Measurements from ENCODE around the gene SPEN.

SPEN gene

DNA sequence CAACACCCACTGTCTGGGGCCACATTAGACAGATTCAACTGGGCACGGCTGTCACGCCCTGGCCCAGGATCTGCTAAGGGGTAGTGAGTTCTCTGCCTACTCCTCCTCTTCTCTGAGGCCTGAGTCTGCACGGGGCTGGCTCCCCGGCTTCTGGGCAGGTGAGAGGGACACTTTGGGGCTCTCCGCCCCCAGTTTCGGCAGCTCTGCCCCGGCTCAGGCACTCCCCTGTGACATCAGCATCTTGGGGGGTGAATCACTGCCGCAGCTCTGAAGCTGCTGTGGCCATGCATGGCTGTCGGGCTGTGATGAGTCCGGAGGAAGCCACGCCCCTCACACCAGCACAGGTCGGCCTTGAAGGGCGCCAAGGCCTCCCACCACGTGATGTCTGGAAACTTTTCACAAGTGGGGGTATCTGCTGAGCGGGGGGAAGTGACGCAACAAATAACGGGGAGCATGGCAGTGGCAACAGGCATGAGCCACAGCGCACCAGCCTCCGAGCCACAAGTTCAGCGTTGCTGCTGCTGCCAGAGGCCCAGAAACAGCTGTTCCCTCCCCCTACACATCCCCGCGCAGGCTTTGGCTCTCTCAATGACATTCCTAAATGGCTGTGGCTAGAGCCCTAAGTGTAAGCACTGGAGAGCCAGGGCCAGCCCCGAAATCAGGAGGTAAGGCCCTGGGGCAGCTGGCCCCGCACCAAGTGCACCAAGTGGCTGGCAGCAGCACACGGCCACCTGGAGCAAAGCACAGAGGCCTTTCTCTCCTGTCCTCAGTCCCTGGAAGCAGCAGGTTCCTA is 102.1 kb downstream of the SPEN start:
- no peak for DNase-seq

DNA sequence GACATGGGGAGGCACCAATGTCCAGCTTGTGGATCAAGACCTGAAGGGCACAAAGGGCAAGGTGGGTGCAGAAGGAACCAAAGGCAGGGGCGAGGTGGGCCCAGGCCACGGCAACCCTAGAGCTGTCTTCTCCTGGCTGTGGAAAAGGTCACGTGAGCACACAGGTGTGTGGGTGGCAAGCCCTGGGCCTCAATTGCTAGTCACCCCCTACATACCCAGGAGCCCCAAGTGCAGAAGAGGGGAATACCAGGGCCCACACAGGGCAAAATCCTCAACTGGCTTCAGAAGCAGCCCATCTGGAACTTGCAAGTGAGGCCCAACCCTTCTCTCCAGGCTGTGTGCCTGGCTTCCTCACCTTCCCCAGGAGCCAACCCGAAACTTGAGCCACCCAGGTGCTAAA is 102.8 kb downstream of the SPEN start:
- DNase-seq = no peak

DNA sequence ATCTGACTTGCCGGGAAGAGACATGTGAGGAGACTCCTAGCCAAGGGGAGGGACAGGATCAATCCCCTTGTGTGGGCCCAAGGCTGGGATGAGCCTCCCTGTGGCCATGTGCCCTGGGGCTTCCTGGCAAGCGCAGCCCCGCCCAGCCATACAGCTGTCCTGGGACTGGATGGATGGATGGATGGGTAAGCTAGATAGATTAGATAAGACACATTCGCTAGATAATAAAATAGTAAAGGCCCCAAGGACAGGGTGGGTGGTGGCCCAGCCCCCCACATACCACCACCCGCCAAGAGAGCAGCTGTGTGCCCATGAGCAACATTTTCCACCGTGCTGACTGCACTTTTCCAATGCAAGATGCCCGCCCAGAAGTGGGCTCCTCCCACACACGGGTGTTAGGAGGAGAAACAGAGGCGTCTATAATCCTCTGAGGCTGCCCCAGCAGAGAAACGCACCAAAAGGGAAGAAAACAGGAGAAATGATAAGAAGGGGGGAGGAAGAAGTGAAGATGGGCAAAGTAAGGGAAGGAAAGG is 103.3 kb downstream of the SPEN start:
- DNase-seq = no peak

DNA sequence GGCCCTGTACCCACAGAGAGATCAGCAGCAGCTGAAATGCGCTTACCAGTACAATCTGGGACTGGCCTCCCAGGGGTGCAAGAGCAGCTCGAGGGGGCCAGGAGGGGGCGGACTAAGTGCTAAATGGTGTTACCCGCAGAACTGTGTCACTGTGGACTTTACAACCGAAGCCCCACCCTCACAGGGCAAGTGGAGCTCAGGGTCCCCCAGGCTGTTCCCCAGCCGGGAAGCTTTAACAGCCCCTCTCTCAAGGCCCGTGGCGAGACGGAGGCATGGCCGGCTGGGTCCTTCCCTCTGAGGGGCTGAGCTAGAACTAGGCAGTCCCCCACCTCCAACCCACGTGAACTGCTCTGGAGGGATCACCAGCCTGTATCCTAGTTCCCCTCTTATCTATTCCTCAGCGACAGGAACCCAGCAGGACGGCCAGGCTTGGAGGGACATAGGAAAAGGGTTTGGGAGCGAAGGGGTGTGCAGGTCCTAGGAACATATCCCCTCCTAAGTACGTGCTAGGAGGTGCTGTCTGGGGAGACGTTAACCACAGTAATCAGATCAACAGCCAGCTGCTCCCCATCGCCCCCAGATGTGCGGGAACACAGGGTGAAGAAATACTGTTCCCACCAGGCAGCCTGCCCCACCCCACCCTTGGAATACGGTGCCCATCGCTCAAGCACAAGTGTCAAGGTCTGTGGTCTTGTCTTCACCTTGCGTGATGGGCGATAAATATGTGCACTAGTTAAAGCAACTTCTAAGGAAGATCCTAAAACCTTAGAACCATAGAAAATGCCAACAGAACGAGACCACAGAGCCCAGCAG is 104.0 kb downstream of the SPEN start:
- no peak for DNase-seq

DNA sequence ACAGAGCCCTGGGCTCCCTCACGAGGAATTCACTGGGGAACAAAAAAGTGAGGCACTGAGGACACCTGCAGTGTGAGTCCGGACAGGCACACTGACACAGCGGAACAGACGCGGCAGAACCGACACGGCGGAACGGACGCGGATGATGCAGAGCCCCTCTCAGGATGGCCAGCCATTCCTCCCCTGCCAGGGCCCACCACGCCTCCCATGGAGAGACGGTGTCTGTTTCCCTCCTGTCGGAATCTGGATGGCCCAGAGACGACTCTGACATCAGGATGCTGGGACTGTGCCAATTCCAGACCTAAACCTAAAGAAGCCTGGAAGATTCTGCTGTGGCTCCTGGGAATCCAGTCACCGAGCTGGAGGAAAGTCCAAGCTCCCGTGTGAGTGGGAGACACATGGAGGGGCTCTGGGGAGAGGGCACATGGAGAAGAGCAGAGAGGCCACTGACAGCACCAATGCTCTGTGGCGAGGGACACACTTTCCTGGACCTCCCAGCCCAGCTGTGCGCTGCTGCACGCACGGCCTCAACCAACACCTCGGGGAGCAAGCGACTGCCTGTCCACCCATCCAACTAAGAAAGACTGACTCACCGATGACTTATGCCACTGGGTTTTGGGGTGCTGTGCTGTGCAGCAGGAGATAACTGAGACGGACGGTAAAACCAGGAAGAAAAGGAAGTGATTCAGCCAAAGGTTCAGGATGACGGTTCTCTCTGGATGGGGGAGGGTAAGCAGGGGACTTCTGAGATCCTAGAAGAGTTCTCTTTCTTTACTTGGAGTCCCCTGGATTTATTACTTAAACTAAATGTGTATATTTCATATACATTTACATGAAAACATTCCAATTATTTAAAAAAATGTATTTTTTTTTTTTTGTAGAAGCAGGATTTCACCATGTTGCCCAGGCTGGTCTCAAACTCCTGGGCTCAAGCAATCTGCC is 105.1 kb downstream of the SPEN start:
- no peak for DNase-seq

DNA sequence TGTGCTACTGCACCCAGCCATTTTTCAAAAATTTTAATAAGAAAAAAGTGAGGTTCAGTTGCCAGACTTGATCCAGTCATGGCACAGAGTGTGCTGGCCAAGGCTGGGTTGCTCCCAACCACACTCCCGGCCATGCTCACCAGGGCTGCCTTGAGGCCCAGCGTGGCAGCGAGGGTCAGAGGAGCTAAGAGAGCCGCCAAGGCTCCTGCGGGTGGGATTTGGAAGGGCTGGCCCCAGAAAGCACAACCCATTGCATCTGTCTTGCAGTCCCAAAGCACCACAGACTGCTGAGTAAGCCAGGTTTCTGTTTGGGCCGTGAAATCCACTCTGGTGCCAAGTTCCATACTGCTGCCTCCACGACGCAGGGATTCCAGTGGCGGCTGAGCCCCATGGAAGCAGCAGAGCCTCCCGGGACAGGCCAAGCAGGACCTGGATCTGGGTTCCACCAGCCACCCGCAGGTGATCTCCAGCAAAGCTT is 105.8 kb downstream of the SPEN start:
- DNase-seq = peak in 1 of 3 experiments; percentile 36

DNA sequence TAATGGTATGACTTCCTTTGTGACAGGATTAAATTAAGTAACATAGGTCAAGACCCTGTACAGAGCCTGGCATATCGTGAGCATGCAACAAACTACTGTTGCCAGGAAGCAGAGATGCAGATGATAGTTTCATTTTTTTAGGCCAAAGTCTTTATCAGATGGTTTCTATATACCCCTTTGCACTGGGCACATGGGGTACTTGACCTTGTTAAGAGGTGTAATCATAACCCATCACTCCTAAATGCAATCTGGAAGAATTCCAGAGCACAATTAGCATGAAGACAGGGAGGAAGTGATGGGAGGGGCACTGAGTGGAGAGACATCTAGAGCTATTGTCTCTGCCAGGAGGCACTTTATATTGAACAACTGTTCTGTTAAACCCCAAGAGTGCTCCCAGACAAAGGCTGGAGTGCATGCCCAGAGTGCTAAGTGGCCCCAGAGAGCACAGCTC is 106.3 kb downstream of the SPEN start:
- peak; percentile 88 to 98 (median 96) for DNase-seq

DNA sequence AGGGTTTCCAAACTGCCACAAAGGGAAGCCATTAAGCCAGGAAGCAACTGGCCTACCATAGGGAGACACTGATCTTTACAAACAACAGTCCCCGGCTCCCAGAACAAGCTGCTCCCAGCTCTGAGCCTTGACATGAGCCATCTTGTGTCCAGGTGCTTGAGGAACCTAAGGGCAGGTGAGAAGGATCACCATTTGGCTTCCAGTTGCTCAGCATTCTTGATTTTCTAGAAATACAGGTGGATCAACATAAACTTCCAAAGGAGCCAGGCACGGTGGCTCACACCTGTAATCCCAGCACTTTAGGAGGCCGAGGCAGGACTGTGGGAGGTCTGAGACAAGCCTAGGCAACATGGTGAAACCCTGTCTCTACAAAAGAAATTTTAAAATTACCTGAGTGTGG is 106.8 kb downstream of the SPEN start:
- DNase-seq = no peak

DNA sequence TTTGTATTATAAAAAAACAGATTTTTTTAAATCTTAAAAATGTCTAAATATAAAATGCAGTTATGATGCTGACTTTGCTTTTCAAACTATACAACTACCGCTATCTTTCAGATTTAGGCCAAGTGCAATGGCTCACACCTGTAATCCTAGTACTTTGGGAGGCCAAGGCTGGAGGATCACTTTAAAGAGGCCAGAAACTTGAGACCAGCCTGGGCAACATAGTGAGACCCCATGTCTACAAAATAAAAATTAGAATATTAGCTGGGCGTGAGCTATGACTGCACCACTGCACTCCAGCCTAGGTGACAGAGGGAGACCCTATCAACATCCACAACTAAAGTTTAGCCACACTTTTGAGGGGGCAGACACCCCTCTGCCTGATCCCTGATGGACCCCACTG is 108.0 kb downstream of the SPEN start:
- no peak for DNase-seq

DNA sequence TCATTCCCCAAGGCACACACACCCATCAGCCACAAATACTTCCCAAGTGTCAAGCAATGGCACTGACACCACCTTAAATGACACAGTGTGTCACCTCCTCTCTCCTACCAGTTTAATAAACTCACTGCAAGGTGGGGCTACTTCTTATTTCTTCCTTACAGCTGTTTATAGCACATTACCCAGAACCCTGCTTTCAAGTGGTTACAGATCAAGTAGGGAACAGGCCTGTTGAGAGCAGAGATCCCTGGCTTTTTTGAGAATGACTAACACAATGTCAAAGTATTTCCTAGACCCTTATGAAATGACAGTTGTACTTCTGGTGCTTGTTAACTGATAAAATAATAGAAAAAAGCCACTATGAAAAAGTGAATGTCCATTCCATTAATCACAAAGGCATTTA is 108.6 kb downstream of the SPEN start:
- no peak for DNase-seq

DNA sequence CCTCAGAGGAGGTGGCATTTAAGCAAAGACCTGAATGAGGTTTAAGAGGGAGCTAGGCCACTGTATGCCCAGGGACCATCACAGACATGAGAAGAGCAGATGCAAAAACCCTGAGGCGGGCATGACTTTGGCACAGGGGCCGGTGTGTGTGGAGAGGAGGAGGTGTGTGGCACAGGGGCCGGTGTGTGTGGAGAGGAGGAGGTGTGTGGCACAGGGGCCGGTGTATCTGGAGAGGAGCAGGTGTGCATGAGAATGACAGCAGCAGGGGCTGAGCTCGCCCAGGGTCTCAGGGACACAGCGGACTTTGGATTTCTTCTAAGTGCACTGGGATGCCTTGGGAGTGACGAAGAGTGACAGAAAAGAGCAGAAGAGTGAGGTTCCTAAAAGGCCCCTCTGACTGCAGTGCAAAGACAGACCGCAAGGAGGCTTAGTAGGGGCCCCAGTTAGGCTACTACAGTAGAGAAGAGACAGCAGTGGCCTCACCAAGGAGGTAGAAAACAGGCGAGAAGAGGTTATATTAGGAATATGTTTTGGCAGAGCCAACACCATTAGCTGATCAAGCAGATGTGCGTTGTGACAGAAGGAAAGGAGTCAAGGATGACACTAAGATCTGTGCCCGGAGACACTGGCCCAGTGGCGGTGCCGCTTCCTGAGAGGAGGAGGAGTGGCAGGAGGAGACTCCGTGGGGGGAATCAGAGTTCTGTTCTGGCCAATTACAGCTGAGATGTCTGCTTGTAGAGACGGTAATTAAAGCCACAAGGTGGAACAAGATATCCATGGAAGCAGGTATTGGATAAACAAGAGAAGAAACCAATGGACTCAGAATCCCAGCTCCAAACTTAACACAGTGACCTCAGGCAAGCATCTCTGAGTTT is 110.0 kb downstream of the SPEN start:
- no peak for DNase-seq

DNA sequence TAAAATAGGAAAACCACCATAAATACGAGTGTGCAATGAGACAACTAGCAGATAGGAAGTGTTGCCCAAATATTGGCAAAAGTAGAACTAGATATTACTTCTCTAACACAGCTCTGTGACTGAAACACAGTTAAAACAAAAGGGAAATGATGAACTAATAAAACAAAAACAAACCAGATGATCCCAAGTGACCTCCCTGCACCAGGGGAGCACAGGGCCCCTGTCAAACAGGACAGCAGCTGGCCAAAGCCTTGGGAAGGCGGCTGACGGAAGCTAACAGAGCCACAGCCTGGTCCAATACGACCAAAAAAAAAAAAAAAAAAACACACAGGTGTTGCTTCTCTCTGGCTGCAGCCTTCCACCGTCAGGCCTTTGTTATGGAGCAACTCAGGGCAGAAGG is 110.6 kb downstream of the SPEN start:
- DNase-seq = no peak

DNA sequence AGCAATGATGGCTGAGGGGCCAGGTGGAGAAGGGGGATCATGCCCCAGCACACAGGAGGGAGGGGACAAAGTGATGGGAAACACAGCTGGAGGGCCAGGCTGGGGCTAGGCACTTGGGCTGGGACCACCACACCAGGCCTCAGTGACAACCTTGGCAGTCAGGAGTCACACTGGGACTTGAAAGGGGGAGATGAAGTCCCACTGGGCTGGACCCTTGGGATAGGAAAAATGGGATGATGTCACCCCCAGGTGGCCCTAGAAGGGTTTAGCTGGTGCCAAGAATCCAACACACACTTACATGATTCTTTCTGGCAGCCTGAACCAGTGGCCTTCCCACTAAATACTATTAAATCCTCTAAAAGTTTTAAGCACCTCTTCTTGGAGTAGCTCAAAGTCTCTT is 111.3 kb downstream of the SPEN start:
- peak in 1 of 3 experiments; percentile 6 for DNase-seq

DNA sequence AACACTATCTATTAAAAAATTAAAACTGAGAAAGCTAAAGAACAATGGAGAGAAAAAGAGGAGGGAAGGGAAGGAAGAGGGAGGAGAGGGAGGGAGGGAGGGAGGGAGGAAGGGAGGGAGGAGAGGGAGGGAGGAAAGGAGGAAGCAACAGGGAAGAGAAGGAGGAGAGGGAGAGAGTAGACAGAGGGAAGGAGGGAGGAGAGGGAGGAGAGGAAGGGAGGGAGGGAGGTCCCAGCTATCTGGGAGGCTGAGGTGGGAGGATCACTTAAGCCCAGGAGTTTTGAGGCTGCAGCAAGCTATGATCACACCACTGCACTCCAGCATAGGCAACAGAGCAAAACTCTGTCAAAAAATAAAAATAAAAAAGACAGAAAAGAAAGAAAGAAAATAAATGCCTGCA is 111.9 kb downstream of the SPEN start:
- DNase-seq = no peak

DNA sequence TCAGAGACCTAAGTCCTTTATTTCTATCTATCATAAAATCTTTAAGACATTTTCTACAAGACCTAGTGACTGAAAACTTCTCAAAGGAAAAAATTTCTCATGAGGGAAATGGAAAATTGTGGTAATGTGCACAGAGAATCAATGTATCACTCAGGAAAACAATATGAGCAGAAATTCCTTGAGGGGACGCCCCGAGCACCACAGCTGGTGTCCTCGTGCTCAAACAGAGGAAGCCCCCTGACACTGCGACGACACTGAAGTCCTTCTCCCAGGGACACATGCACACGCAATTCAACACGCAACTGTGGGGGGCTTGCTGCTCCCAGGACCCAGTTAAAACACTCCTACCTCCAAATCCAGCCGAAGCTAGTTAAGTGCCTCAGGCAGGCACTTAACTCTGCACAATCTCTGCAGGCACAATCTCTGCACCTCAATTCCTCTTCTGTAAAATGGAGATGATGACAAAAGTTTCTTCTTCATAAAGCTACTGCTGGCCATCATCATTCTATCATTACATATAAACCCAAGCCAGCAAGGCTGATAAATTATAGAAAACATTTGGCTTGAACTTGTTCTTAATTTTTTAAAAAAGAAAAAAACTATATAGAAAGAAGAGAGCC is 112.4 kb downstream of the SPEN start:
- no peak for DNase-seq

DNA sequence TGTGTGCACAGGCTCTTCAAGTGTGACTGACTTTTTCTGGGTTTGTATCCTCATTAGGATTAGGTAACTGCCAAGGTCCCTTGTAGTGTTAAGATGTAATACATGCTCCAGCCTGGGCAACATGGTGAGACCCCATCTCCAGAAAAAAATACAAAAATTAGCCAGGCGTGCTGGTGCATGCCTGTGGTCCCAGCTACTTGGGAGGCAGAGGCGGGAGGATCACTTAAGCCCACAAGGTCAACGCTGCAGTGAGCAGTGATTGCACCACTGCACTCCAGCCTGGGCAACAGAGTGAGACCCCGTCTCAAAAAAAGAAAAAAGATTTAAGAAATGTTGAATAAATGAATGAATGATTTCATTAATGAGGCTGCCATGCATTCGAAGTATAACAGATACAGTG is 113.3 kb downstream of the SPEN start:
- no peak for DNase-seq

DNA sequence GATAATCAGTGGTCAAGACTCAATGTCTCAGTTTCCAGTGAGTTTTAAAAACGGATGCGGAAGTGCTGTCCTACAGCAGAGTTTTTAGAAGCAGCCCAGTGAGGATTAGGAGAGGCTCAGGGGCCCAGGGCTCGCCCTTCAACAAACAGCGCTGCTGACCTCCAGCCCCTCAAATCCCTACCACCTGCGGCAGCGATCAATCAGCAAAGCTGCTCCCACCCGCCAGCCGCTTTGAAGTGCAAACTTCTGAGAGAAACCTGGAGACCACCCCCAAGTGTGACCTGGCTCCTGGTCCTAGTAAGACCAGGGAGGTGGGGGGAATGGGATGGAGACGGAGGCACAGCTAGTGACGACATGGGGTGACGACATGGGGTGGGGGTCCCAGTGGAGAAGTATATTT is 114.0 kb downstream of the SPEN start:
- no peak for DNase-seq

DNA sequence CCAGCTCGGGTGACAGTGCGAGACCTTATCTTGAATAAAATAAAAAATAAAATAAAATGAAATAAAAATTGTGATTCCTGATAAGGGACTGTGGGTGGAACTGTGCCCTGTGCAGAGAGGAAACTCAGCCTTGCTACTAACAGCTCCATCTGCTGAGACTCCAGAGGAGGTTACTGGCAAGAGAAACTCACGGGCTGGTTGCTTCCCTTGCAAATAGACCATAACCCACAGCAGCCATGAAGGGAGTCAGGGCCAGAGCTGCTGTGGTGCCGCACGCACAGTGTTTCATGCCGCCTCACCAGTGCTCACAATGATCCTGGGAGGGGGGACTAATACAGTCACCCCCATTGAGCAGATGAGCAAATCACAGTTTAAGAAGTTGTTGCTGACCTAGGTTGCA is 114.7 kb downstream of the SPEN start:
- DNase-seq = no peak

DNA sequence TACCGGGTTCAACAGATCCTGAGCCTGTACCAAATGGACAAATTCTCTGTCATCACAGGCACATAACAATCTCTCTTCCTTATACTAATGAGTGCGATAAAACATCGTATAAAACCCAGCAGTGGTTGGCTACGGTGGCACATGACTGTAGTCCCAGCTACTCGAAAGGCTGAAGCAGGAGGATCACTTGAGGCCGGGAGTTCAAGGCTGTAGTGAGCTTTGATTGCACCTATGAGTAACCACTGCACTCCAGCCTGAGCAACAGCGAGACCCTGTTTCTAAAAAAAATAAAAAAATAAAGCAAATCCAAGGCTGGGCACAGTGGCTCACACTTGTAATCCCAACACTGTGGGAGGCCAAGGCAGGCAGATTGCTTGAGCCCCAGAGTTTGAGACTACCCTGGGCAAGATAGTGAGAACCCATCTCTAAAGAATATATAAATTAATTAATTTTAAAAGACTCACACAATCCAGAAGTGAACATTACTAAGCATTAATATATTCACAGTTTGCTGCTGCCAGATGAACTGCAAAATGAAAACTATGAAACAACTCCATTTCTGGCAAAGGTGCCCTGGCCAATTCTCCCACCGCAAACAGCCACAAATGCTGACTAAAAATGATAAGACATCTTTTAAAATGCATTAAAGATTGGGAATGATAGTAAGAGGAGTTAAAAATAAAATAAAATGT is 115.3 kb downstream of the SPEN start:
- DNase-seq = no peak

DNA sequence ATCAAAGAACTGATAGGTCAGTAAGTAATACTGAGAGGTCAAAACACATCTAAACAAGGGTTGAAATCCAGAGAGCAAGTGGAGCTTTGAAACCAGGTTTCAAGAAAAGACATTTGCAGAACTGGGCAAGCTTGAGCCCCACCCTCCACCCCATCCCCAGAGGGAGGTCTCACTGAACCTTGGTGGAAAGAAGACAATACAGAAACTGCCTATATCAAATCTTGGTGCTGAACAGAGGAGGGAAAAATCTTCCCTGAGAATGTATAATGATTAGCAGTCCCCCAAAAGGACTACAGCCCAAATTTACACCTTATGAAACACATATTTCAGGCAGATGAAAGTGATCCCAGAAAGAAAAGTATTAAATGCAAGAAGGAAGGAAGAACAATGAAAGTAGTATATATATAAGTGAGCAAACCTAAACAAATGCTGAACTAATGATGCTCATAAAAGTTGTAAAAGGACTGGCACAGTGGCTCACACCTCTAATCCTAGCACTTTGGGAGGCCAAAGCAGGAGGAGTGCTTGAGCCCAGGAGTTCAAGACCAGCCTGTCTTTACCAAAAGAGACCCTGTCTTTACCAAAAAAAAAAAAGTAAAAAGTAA is 116.0 kb downstream of the SPEN start:
- no peak for DNase-seq

All from NCI-H1417 (cell line).